ES-I3 (cell line): ENCODE data around the gene ITCH.

Source experiments
- H3K36me3 ChIP-seq: 2 replicates; pipeline ENCODE4 v1.6.1; 2013; ENCODE audit warnings: mild to moderate bottlenecking, low read length, control low read depth, moderate library complexity; ENCODE audit not compliant: insufficient read depth
- H3K4me1 ChIP-seq: 2 replicates; pipeline ENCODE4 v1.6.1; 2013; ENCODE audit warnings: mild to moderate bottlenecking, control low read depth, low read length; ENCODE audit not compliant: insufficient read depth
- H3K9ac ChIP-seq: 2 replicates; pipeline ENCODE4 v1.6.1; 2013; ENCODE audit warnings: low read depth, mild to moderate bottlenecking, low read length, moderate library complexity
- H3K9me3 ChIP-seq: 2 replicates; pipeline ENCODE4 v1.6.1; 2013; ENCODE audit warnings: mild to moderate bottlenecking, low read length, moderate library complexity; ENCODE audit not compliant: control insufficient read depth, insufficient read depth

Gene ITCH

GRCh38 chr20:34531608-34532265 lies 168.7 kb downstream of the ITCH start:
- peaks cover 24% of the 10 kb centered on the region for H3K36me3 ChIP-seq
- H3K4me1 ChIP-seq, result no peaks in the 10 kb centered on the region
- H3K9ac ChIP-seq, result no peak overlapping the region
- no peaks in the 10 kb centered on the region for H3K9me3 ChIP-seq

GRCh38 chr20:34532320-34532719 lies 169.2 kb downstream of the ITCH start:
- Histone ChIP-seq H3K9ac (no peak overlapping the region), H3K36me3 (peaks cover 24% of the 10 kb centered on the region), H3K4me1 (no peaks in the 10 kb centered on the region), H3K9me3 (no peaks in the 10 kb centered on the region)

GRCh38 chr20:34532756-34533155 lies 169.7 kb downstream of the ITCH start:
- no peak overlapping the region for H3K9ac ChIP-seq
- H3K4me1 ChIP-seq, result no peaks in the 10 kb centered on the region
- no peaks in the 10 kb centered on the region for H3K9me3 ChIP-seq
- peaks cover 27% of the 10 kb centered on the region for H3K36me3 ChIP-seq

GRCh38 chr20:34534391-34535165 lies 171.5 kb downstream of the ITCH start:
- peaks cover 27% of the 10 kb centered on the region for H3K36me3 ChIP-seq
- H3K9me3 ChIP-seq, result no peaks in the 10 kb centered on the region
- no peaks in the 10 kb centered on the region for H3K4me1 ChIP-seq
- no peak overlapping the region for H3K9ac ChIP-seq

- Histone ChIP-seq H3K9me3 (no peaks in the 10 kb centered on the region), H3K9ac (no peak overlapping the region), H3K36me3 (peaks cover 19% of the 10 kb centered on the region), H3K4me1 (no peaks in the 10 kb centered on the region)
Measured at GRCh38 chr20:34535301-34535840, 172.3 kb downstream of the ITCH start.

GRCh38 chr20:34535857-34536256 lies 172.8 kb downstream of the ITCH start:
- peaks cover 18% of the 10 kb centered on the region for H3K36me3 ChIP-seq
- H3K9me3 ChIP-seq, result no peaks in the 10 kb centered on the region
- no peaks in the 10 kb centered on the region for H3K4me1 ChIP-seq
- H3K9ac ChIP-seq, result no peak overlapping the region

- Histone ChIP-seq H3K36me3 (peaks cover 18% of the 10 kb centered on the region), H3K4me1 (no peaks in the 10 kb centered on the region), H3K9me3 (no peaks in the 10 kb centered on the region), H3K9ac (no peak overlapping the region)
Measured at GRCh38 chr20:34536798-34537394, 173.8 kb downstream of the ITCH start.

- H3K9me3 ChIP-seq, result no peaks in the 10 kb centered on the region
- no peaks in the 10 kb centered on the region for H3K4me1 ChIP-seq
- H3K9ac ChIP-seq, result no peak overlapping the region
- peaks cover 18% of the 10 kb centered on the region for H3K36me3 ChIP-seq
Measured at GRCh38 chr20:34537651-34538050, 174.6 kb downstream of the ITCH start.

- no peaks in the 10 kb centered on the region for H3K4me1 ChIP-seq
- H3K9ac ChIP-seq, result no peak overlapping the region
- H3K36me3 ChIP-seq, result peaks cover 18% of the 10 kb centered on the region
- no peaks in the 10 kb centered on the region for H3K9me3 ChIP-seq
Measured at GRCh38 chr20:34538671-34539123, 175.6 kb downstream of the ITCH start.

- Histone ChIP-seq H3K9me3 (no peaks in the 10 kb centered on the region), H3K36me3 (peaks cover 16% of the 10 kb centered on the region), H3K9ac (no peak overlapping the region), H3K4me1 (peaks cover 3% of the 10 kb centered on the region; the same call in 1 of the 2 replicates)
Measured at GRCh38 chr20:34539756-34540155, 176.7 kb downstream of the ITCH start.

GRCh38 chr20:34540596-34541263 lies 177.7 kb downstream of the ITCH start:
- Histone ChIP-seq H3K9me3 (no peaks in the 10 kb centered on the region), H3K9ac (no peak overlapping the region), H3K36me3 (peaks cover 6% of the 10 kb centered on the region), H3K4me1 (peaks cover 3% of the 10 kb centered on the region; the same call in 1 of the 2 replicates)

- Histone ChIP-seq H3K36me3 (peaks cover 6% of the 10 kb centered on the region), H3K9ac (no peak overlapping the region), H3K9me3 (no peaks in the 10 kb centered on the region), H3K4me1 (peaks cover 3% of the 10 kb centered on the region; the same call in 1 of the 2 replicates)
Measured at GRCh38 chr20:34541264-34541901, 178.3 kb downstream of the ITCH start.

- peaks cover 3% of the 10 kb centered on the region; the same call in 1 of the 2 replicates for H3K4me1 ChIP-seq
- H3K9me3 ChIP-seq, result no peaks in the 10 kb centered on the region
- no peak overlapping the region for H3K9ac ChIP-seq
- peaks cover 6% of the 10 kb centered on the region for H3K36me3 ChIP-seq
Measured at GRCh38 chr20:34541917-34542316, 178.8 kb downstream of the ITCH start.

- peaks cover 5% of the 10 kb centered on the region for H3K36me3 ChIP-seq
- no peak overlapping the region for H3K9ac ChIP-seq
- H3K9me3 ChIP-seq, result no peaks in the 10 kb centered on the region
- peaks cover 3% of the 10 kb centered on the region; the same call in 1 of the 2 replicates for H3K4me1 ChIP-seq
Measured at GRCh38 chr20:34542439-34542838, 179.4 kb downstream of the ITCH start.
